ENCODE measurements around the gene S100A1. TPM values are rescaled to one million over a fixed set of nuclear protein-coding genes. Genes with fewer than 3 reads are reported as not detected.

Gene S100A1
- polyA plus RNA-seq, 1 of the 3 experiments (the other 2 are of a cell fraction): 0.18 TPM

DNA sequence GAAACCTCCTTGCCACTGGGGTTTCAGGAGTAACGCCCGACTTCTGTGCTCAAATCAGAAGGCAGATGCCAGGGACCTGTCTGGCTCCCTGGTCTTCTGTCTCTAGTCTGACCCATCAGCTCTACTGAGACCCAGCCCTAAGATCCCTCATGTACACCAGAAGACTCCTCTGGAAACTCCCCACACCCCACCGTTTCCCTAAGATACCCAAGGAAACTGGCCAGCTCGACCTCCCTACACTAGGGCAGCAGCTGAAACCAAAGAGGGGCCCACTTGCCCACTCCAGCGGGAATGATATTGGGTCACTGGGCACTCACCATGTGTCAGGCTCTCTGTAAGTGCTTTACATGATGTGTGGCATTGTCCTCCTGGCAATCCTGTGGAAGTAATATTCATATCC lies 14.8 kb upstream of the S100A1 start:
- no peak for DNase-seq
- no peak overlapping the region; a peak in 1 of 4 replicates for H3K4me3 ChIP-seq (ENCODE audit: low read depth in 2 of 2, low read length in 1 of 2)
- POLR2A ChIA-PET: no interaction called here
- H3K9ac ChIP-seq: no peak overlapping the region
- no peaks in the 10 kb centered on the region for H3K27me3 ChIP-seq (ENCODE audit: insufficient read depth)
- peaks cover 15 to 20% of the 10 kb centered on the region in 2 experiments; a peak in 3 of 4 replicates for H3K4me1 ChIP-seq (ENCODE audit: control insufficient read depth in 1 of 2, insufficient read depth in 2 of 2, low read depth in 1 of 2, low read length in 1 of 2)
- no peak overlapping the region for H3K27ac ChIP-seq (ENCODE audit: low read depth in 2 of 2, low read length in 1 of 2)
- no peaks in the 10 kb centered on the region for H4K20me1 ChIP-seq (ENCODE audit: insufficient read depth)
- CTCF ChIA-PET: interaction anchor here (2.0 to 8.0 kb wide), 5 partner anchors 10 to 102 kb away, joined by 10 to 100 read pairs (median 11); partner anchors contain the start of genes S100A1 and S100A13
- peaks cover 31% of the 10 kb centered on the region for H3K79me2 ChIP-seq (ENCODE audit: insufficient read depth)
- no peaks in the 10 kb centered on the region for H3K36me3 ChIP-seq (replicated peaks in 1 of 2; ENCODE audit: control insufficient read depth in 1 of 2, insufficient read depth in 2 of 2, low read length in 1 of 2)
- peak overlapping the region; percentile 67; the same call in 1 of the 2 replicates for H3K4me2 ChIP-seq
- WGBS (ENCODE audit: low lambda C conversion rate): 67% methylated on average over 5 of the region's 5 CpGs
- no peaks in the 10 kb centered on the region for H3K9me2 ChIP-seq
- H3K9me3 ChIP-seq: no peaks in the 10 kb centered on the region
- H2AFZ ChIP-seq (ENCODE audit: low read depth): no peak overlapping the region
- peaks cover 9% of the 10 kb centered on the region for H3F3A ChIP-seq (replicated peaks; ENCODE audit: insufficient read depth)
- TF ChIP-seq GABPA (IDR thresholded peaks at IDR 0.05; ENCODE audit: low read depth): no peak
- TF ChIP-seq RAD21 (IDR thresholded peaks at IDR 0.05; ENCODE audit: low read length): no peak
- TF ChIP-seq NFIC (IDR thresholded peaks at IDR 0.05; ENCODE audit: borderline replicate concordance): no peak
- TF ChIP-seq EZH2phosphoT487 (IDR thresholded peaks at IDR 0.05; ENCODE audit: borderline replicate concordance, low read depth): no peak
- TF ChIP-seq GATA2 (CRISPR knock-in tag; IDR thresholded peaks at IDR 0.05): no peak
- no peak for TF ChIP-seq IRF3 (IDR thresholded peaks at IDR 0.05; ENCODE audit: low read depth, low read length)
- TF ChIP-seq USF1 (IDR thresholded peaks at IDR 0.05; ENCODE audit: borderline replicate concordance, low read depth): no peak

GRCh38 chr1:153614189-153614900 lies 13.9 kb upstream of the S100A1 start:
- Histone ChIP-seq H3K79me2 (ENCODE audit: insufficient read depth) (peaks cover 22% of the 10 kb centered on the region; the same call in 1 of the 2 replicates), H2AFZ (ENCODE audit: low read depth) (no peak overlapping the region)
- TF ChIP-seq TCF12 (IDR thresholded peaks at IDR 0.05) (no peak), RAD21 (IDR thresholded peaks at IDR 0.05; ENCODE audit: low read length) (no peak), ZBTB33 (IDR thresholded peaks at IDR 0.05; ENCODE audit: borderline replicate concordance, low read depth) (no peak), RXRA (IDR thresholded peaks at IDR 0.05; ENCODE audit: borderline replicate concordance, low read depth) (no peak), GATA2 (CRISPR knock-in tag; IDR thresholded peaks at IDR 0.05) (no peak), MAX (IDR thresholded peaks at IDR 0.05; ENCODE audit: low read depth) (no peak), USF1 (IDR thresholded peaks at IDR 0.05; ENCODE audit: borderline replicate concordance, low read depth) (no peak), RFX5 (IDR thresholded peaks at IDR 0.05; ENCODE audit: low read length) (no peak), FOSL2 (IDR thresholded peaks at IDR 0.05; ENCODE audit: borderline replicate concordance, low read depth) (no peak), TEAD4 (IDR thresholded peaks at IDR 0.05; ENCODE audit: borderline replicate concordance, insufficient read depth) (no peak), FOXM1 (IDR thresholded peaks at IDR 0.05; ENCODE audit: low read depth) (no peak)
- TF ChIP-seq, protein P1, sequence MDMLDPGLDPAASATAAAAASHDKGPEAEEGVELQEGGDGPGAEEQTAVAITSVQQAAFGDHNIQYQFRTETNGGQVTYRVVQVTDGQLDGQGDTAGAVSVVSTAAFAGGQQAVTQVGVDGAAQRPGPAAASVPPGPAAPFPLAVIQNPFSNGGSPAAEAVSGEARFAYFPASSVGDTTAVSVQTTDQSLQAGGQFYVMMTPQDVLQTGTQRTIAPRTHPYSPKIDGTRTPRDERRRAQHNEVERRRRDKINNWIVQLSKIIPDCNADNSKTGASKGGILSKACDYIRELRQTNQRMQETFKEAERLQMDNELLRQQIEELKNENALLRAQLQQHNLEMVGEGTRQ (IDR thresholded peaks at IDR 0.05; ENCODE audit: borderline replicate concordance, low read depth, low read length): no peak
- TF ChIP-seq, protein P2, sequence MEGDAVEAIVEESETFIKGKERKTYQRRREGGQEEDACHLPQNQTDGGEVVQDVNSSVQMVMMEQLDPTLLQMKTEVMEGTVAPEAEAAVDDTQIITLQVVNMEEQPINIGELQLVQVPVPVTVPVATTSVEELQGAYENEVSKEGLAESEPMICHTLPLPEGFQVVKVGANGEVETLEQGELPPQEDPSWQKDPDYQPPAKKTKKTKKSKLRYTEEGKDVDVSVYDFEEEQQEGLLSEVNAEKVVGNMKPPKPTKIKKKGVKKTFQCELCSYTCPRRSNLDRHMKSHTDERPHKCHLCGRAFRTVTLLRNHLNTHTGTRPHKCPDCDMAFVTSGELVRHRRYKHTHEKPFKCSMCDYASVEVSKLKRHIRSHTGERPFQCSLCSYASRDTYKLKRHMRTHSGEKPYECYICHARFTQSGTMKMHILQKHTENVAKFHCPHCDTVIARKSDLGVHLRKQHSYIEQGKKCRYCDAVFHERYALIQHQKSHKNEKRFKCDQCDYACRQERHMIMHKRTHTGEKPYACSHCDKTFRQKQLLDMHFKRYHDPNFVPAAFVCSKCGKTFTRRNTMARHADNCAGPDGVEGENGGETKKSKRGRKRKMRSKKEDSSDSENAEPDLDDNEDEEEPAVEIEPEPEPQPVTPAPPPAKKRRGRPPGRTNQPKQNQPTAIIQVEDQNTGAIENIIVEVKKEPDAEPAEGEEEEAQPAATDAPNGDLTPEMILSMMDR (IDR thresholded peaks at IDR 0.05): no peak

More at GRCh38 chr1:153614189-153614900, 13.9 kb upstream of the S100A1 start:
- Histone ChIP-seq H3F3A (replicated peaks; ENCODE audit: insufficient read depth) (peaks cover 9% of the 10 kb centered on the region), H3K27me3 (ENCODE audit: insufficient read depth) (no peaks in the 10 kb centered on the region), H3K4me2 (no peak overlapping the region), H3K36me3 (replicated peaks in 1 of 2; ENCODE audit: control insufficient read depth in 1 of 2, insufficient read depth in 2 of 2, low read length in 1 of 2) (no peaks in the 10 kb centered on the region), H3K9me2 (no peaks in the 10 kb centered on the region), H4K20me1 (ENCODE audit: insufficient read depth) (no peaks in the 10 kb centered on the region), H3K9ac (no peak overlapping the region), H3K4me1 (ENCODE audit: control insufficient read depth in 1 of 2, insufficient read depth in 2 of 2, low read depth in 1 of 2, low read length in 1 of 2) (peaks cover 10 to 14% of the 10 kb centered on the region in 2 experiments; a peak in 3 of 4 replicates), H3K27ac (ENCODE audit: low read depth in 2 of 2, low read length in 1 of 2) (no peak overlapping the region), H3K9me3 (no peaks in the 10 kb centered on the region), H3K4me3 (ENCODE audit: low read depth in 2 of 2, low read length in 1 of 2) (no peak overlapping the region)
- DNase-seq: no peak
- WGBS (ENCODE audit: low lambda C conversion rate): 88% methylated on average over 2 of the region's 2 CpGs
- ChIA-PET POLR2A (interaction anchor here (0.7 kb wide), 1 partner anchor 20 kb away, joined by 4 read pairs; no protein-coding TSS in a partner anchor), CTCF (interaction anchor here (1.1 to 8.0 kb wide), 7 partner anchors 11 to 263 kb away, joined by 4 to 100 read pairs (median 10); partner anchors contain the start of genes CHTOP, S100A1 and S100A13)
